Subcutaneous abdominal adipose tissue (tissue), 5 donors: ENCODE results near the gene KLHL40.

Experiments used
- H3K27ac ChIP-seq: one replicate; pipeline ENCODE4 v1.7.0; 2013; ENCODE audit warnings: low read depth, mild to moderate bottlenecking, inconsistent platforms, low read length, moderate library complexity
- H3K27me3 ChIP-seq, 5 donors: one replicate each; pipeline ENCODE4 v1.7.0; 2013; ENCODE audit warnings: low read length in 5 of 5, inconsistent platforms in 1 of 5; ENCODE audit not compliant: control insufficient read depth in 5 of 5, insufficient read depth in 4 of 5
- H3K36me3 ChIP-seq, 5 donors: one replicate each; pipeline ENCODE4 v1.7.0; 2013; ENCODE audit warnings: low read length in 5 of 5; ENCODE audit not compliant: control insufficient read depth in 5 of 5, insufficient read depth in 5 of 5
- H3K4me1 ChIP-seq, 5 donors: one replicate each; pipeline ENCODE4 v1.7.0; 2013; ENCODE audit warnings: low read length in 5 of 5, mild to moderate bottlenecking in 3 of 5, moderate library complexity in 1 of 5; ENCODE audit not compliant: control insufficient read depth in 5 of 5, insufficient read depth in 5 of 5
- H3K4me3 ChIP-seq, 5 donors: one replicate each; pipeline ENCODE4 v1.7.0; 2013; ENCODE audit warnings: low read length in 5 of 5, low read depth in 1 of 5
- H3K9ac ChIP-seq, 5 donors: one replicate each; pipeline ENCODE4 v1.7.0; 2013; ENCODE audit warnings: low read length in 5 of 5, mild to moderate bottlenecking in 4 of 5, moderate library complexity in 3 of 5
- H3K9me3 ChIP-seq, 5 donors: one replicate each; pipeline ENCODE4 v1.7.0; 2013; ENCODE audit warnings: low read length in 5 of 5; ENCODE audit not compliant: control insufficient read depth in 5 of 5
- donor health status: healthy.
- donor health status: healthy.
- donor health status: healthy.
- donor health status: healthy.
- donor health status: healthy.

KLHL40 gene

GRCh38 chr3:42685363-42685881 is at the start of gene KLHL40:
KLHL40 (plus strand) TSS chr3:42685537; CDS start chr3:42685619, 82 bp downstream.
- Histone ChIP-seq H3K9ac (no peak within 1 kb of the TSS), H3K9me3 (no peaks in the 10 kb centered on the region), H3K4me1 (peaks cover 0 to 19% (median 14%) of the 10 kb centered on the region in 5 donors), H3K4me3 (peak within 1 kb of the TSS in 1 of 5 donors; percentile 33), H3K27ac (no peak within 1 kb of the TSS), H3K36me3 (no peaks in the 10 kb centered on the region), H3K27me3 (peaks cover 2 to 23% (median 13%) of the 10 kb centered on the region in 5 donors)

GRCh38 chr3:42637001-42637400 is 48.3 kb upstream of the KLHL40 start:
- no peak overlapping the region for H3K4me3 ChIP-seq
- H3K9me3 ChIP-seq: no peaks in the 10 kb centered on the region
- peaks cover 67 to 92% (median 79%) of the 10 kb centered on the region in 5 donors for H3K36me3 ChIP-seq
- H3K9ac ChIP-seq: no peak overlapping the region
- H3K4me1 ChIP-seq: peaks cover 0 to 7% (median 0%) of the 10 kb centered on the region in 5 donors
- H3K27ac ChIP-seq: no peak overlapping the region
- H3K27me3 ChIP-seq: no peaks in the 10 kb centered on the region

GRCh38 chr3:42638339-42638842 is 46.9 kb upstream of the KLHL40 start:
- H3K27me3 ChIP-seq: no peaks in the 10 kb centered on the region
- no peak overlapping the region for H3K27ac ChIP-seq
- peak overlapping the region in 1 of 5 donors; percentile 40 for H3K9ac ChIP-seq
- no peak overlapping the region for H3K4me3 ChIP-seq
- H3K36me3 ChIP-seq: peaks cover 69 to 92% (median 79%) of the 10 kb centered on the region in 5 donors
- H3K4me1 ChIP-seq: peaks cover 0 to 7% (median 0%) of the 10 kb centered on the region in 5 donors
- no peaks in the 10 kb centered on the region for H3K9me3 ChIP-seq

GRCh38 chr3:42639192-42639591 is 46.1 kb upstream of the KLHL40 start:
- H3K9ac ChIP-seq: peak overlapping the region in 1 of 5 donors; percentile 40
- H3K9me3 ChIP-seq: no peaks in the 10 kb centered on the region
- H3K4me1 ChIP-seq: peaks cover 0 to 7% (median 0%) of the 10 kb centered on the region in 5 donors
- no peak overlapping the region for H3K4me3 ChIP-seq
- H3K36me3 ChIP-seq: peaks cover 67 to 92% (median 79%) of the 10 kb centered on the region in 5 donors
- H3K27ac ChIP-seq: no peak overlapping the region
- no peaks in the 10 kb centered on the region for H3K27me3 ChIP-seq

GRCh38 chr3:42640129-42640528 is 45.2 kb upstream of the KLHL40 start:
- no peaks in the 10 kb centered on the region for H3K9me3 ChIP-seq
- peaks cover 0 to 7% (median 0%) of the 10 kb centered on the region in 5 donors for H3K4me1 ChIP-seq
- H3K36me3 ChIP-seq: peaks cover 60 to 92% (median 81%) of the 10 kb centered on the region in 5 donors
- no peak overlapping the region for H3K4me3 ChIP-seq
- no peak overlapping the region for H3K27ac ChIP-seq
- H3K27me3 ChIP-seq: no peaks in the 10 kb centered on the region
- H3K9ac ChIP-seq: no peak overlapping the region

- Histone ChIP-seq H3K4me3 (no peak overlapping the region), H3K27ac (no peak overlapping the region), H3K36me3 (peaks cover 57 to 92% (median 83%) of the 10 kb centered on the region in 5 donors), H3K4me1 (peaks cover 0 to 7% (median 0%) of the 10 kb centered on the region in 5 donors), H3K27me3 (no peaks in the 10 kb centered on the region), H3K9me3 (no peaks in the 10 kb centered on the region), H3K9ac (no peak overlapping the region)
These were observed 44.5 kb upstream of the KLHL40 start for GRCh38 chr3:42640771-42641370.

GRCh38 chr3:42647821-42648459 is 37.4 kb upstream of the KLHL40 start:
- Histone ChIP-seq H3K27ac (no peak overlapping the region), H3K4me3 (no peak overlapping the region), H3K36me3 (peaks cover 26 to 75% (median 55%) of the 10 kb centered on the region in 5 donors), H3K9me3 (no peaks in the 10 kb centered on the region), H3K9ac (no peak overlapping the region), H3K27me3 (no peaks in the 10 kb centered on the region), H3K4me1 (peaks cover 0 to 17% (median 16%) of the 10 kb centered on the region in 5 donors)

- Histone ChIP-seq H3K9me3 (no peaks in the 10 kb centered on the region), H3K4me3 (no peak overlapping the region), H3K9ac (no peak overlapping the region), H3K27ac (no peak overlapping the region), H3K27me3 (no peaks in the 10 kb centered on the region), H3K36me3 (peaks cover 19 to 64% (median 44%) of the 10 kb centered on the region in 5 donors), H3K4me1 (peaks cover 3 to 28% (median 26%) of the 10 kb centered on the region in 5 donors)
These were observed 36.3 kb upstream of the KLHL40 start for GRCh38 chr3:42649006-42649405.

- no peak overlapping the region for H3K27ac ChIP-seq
- H3K4me3 ChIP-seq: no peak overlapping the region
- peaks cover 15 to 56% (median 36%) of the 10 kb centered on the region in 5 donors for H3K36me3 ChIP-seq
- H3K9me3 ChIP-seq: no peaks in the 10 kb centered on the region
- H3K27me3 ChIP-seq: no peaks in the 10 kb centered on the region
- H3K4me1 ChIP-seq: peaks cover 3 to 30% (median 27%) of the 10 kb centered on the region in 5 donors
- H3K9ac ChIP-seq: no peak overlapping the region
These were observed 35.6 kb upstream of the KLHL40 start for GRCh38 chr3:42649783-42650182.
